Psoas muscle (tissue), 8 donors: Measurements from ENCODE around the gene LACRT. TPM values are rescaled to one million over a fixed set of nuclear protein-coding genes. Genes with fewer than 3 reads are reported as not detected.

Experiments
- ATAC-seq, 4 donors: fragments of 200-7000 bp; cut with Tn5 transposase; one replicate each; pipeline ENCODE4 v1.9.1; 2020; ENCODE audit warnings: moderate library complexity in 3 of 4, mild to moderate bottlenecking in 2 of 4
- DNase-seq, 2 donors: peaks; one replicate each; pipeline ENCODE4 v3.0.0-alpha.2; 2020
- H3K27ac ChIP-seq: fragments of 200-600 bp; one replicate; pipeline ENCODE4 v1.8.0; 2022
- H3K27me3 ChIP-seq, 3 donors: fragments of 200-600 bp in 1 of 3; one replicate each; pipeline versions ENCODE4 v1.6.1 to v1.8.0; 2013 to 2022; ENCODE audit warnings: low read length in 2 of 3, mild to moderate bottlenecking in 2 of 3, moderate library complexity in 1 of 3; ENCODE audit not compliant: insufficient read depth in 3 of 3
- H3K36me3 ChIP-seq, 2 donors: fragments of 200-600 bp in 1 of 2; one replicate each; pipeline versions ENCODE4 v1.6.1 to v1.8.0; 2013 to 2022; ENCODE audit warnings: low read depth in 1 of 2, mild to moderate bottlenecking in 1 of 2, moderate library complexity in 1 of 2; ENCODE audit not compliant: insufficient read depth in 1 of 2
- H3K4me1 ChIP-seq: fragments of 200-600 bp; one replicate; pipeline ENCODE4 v1.8.0; 2022
- H3K4me3 ChIP-seq: fragments of 200-600 bp; one replicate; pipeline ENCODE4 v1.8.0; 2022; ENCODE audit warnings: mild to moderate bottlenecking
- H3K9me3 ChIP-seq: fragments of 200-600 bp; one replicate; pipeline ENCODE4 v1.8.0; 2022
- WGBS, 3 donors: extraction: QIAGEN DNeasy Blood & Tissue Kit; methylation state at CpG; one replicate each; pipeline versions ENCODE4 v1.1.6 to v1.1.7; 2013; 5-methylcytosine and 5-hydroxymethylcytosine counted together
- intact Hi-C, 2 donors: fragments of 100-400 bp; cut with DNase I; formaldehyde crosslinking; loops; one replicate each; pipeline versions ENCODE4 v1.11.0 to v1.14.2; 2022
- polyA plus RNA-seq, 3 donors: library from polyadenylated mRNA; stranded (reverse); fragments of 200-250 nt; gene quantifications; one replicate each; pipeline ENCODE4 v1.2.3, GENCODE V29; 2013
- total RNA-seq, 4 donors: library from RNA; stranded (reverse); fragmentation: NEBNext Ultra II Directional in 2 of 4; extraction: Animal tissue kit (Norgen Biotek cat#: 25700) in 2 of 4; gene quantifications; one replicate each; pipeline versions ENCODE4 v1.2.1 to v1.2.4, GENCODE V29; 2021 to 2023
- TF ChIP-seq, protein P1 (sequence below): fragments of 200-600 bp; IDR thresholded peaks from one replicate; pipeline ENCODE4 v1.8.0; 2022; ENCODE audit warnings: antibody characterized with exemption
- donor health status: healthy with polysubstance abuse.
- donor health status: DM: no; HTN: no; CAD: no; lungs with moderate emphysema.
- donor health status: Bipolar disorder and iron deficiency.
- donor health status: healthy.
- donor health status: DM: yes; HTN: yes; CAD: no.
- donor health status: DM: no; HTN: no; CAD: no.
- donor health status: DM: no; HTN: no; CAD: no.
- donor health status: DM: yes; HTN: yes; CAD: no.

LACRT gene
- total and polyA plus RNA-seq, 7 donors, result not detected

GRCh38 chr12:54588890-54589267, 45.8 kb downstream of the LACRT start:
- TF ChIP-seq, protein P1, sequence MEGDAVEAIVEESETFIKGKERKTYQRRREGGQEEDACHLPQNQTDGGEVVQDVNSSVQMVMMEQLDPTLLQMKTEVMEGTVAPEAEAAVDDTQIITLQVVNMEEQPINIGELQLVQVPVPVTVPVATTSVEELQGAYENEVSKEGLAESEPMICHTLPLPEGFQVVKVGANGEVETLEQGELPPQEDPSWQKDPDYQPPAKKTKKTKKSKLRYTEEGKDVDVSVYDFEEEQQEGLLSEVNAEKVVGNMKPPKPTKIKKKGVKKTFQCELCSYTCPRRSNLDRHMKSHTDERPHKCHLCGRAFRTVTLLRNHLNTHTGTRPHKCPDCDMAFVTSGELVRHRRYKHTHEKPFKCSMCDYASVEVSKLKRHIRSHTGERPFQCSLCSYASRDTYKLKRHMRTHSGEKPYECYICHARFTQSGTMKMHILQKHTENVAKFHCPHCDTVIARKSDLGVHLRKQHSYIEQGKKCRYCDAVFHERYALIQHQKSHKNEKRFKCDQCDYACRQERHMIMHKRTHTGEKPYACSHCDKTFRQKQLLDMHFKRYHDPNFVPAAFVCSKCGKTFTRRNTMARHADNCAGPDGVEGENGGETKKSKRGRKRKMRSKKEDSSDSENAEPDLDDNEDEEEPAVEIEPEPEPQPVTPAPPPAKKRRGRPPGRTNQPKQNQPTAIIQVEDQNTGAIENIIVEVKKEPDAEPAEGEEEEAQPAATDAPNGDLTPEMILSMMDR, result no peak
- peak overlapping the region; percentile 50 for H3K27ac ChIP-seq
- WGBS, 3 donors, result 7 to 17% (median 13%) methylated on average over 13 of the region's 13 CpGs
- H3K36me3 ChIP-seq, result peaks cover 0 to 3% of the 10 kb centered on the region in 2 donors
- intact Hi-C loops, result no loop called here
- peak overlapping the region; percentile 83 for H3K4me3 ChIP-seq
- ATAC-seq (no peak), DNase-seq (no peak)
- peaks cover 18% of the 10 kb centered on the region for H3K4me1 ChIP-seq
- H3K9me3 ChIP-seq, result no peaks in the 10 kb centered on the region
- H3K27me3 ChIP-seq, result no peaks in the 10 kb centered on the region

DNA sequence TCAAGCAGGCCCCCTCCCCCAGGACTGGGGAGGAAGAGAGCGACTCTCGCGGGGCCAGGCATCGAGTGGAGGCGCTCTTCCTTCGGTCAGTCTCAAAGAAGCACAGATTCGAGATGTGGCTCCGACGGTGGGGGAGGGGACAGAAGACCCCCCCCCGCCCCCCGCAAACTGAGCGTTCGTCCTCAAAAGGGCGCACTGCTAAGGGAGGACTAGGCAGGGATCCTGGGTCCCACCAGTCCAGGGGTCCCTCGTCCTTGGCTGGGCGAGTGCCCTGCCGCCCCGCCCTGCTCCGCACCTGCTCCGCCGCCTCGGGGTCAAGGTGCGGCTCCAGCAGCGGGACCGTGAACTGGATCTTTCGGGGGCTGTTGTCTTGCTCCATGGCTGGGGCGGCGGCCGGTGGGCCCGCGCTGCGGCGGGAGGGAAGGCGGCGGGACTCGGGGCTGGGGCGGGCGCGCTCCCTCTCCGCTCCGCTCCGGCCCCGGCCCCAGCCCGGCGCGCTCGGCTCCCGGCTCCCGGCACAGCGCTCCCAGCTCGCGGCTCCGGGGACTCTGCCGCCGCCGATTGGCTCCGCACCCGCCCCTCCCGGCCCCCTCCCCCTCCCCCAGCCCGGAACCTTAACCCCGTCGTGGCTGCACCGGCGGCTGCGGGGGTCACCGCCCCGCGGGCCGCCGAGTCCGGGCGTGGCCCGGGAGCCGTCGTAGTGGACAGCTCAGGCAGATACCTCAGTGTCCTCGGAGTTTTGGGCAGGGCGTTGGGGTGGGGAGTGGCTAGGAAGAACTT, 46.4 kb downstream of the LACRT start, which contains the start of gene PPP1R1A:
Gene PPP1R1A (minus strand): TSS at position 550 of the 780 bp plus-strand sequence. CDS start 171 bp downstream, at position 379.
- Histone ChIP-seq H3K27ac (peak within 1 kb of the TSS; percentile 82), H3K36me3 (peaks cover 0 to 9% of the 10 kb centered on the region in 2 donors), H3K9me3 (no peaks in the 10 kb centered on the region), H3K4me1 (peaks cover 18% of the 10 kb centered on the region), H3K4me3 (peak within 1 kb of the TSS; percentile 83), H3K27me3 (no peaks in the 10 kb centered on the region)
- TF ChIP-seq, protein P1, result no peak
- ATAC-seq (peak; percentile 62 to 70 (median 65)), DNase-seq (peak; percentile 25 to 75)
- intact Hi-C loops, result no loop called here
- 1 to 2% (median 2%) methylated on average over 45 to 77 of the region's 77 CpGs for WGBS, 3 donors

GRCh38 chr12:54587315-54587873, 47.3 kb downstream of the LACRT start:
- Histone ChIP-seq H3K9me3 (no peaks in the 10 kb centered on the region), H3K4me1 (peaks cover 18% of the 10 kb centered on the region), H3K36me3 (peaks cover 0 to 17% of the 10 kb centered on the region in 2 donors), H3K4me3 (peak overlapping the region; percentile 83), H3K27ac (peak overlapping the region; percentile 82), H3K27me3 (no peaks in the 10 kb centered on the region)
- 18 to 27% (median 18%) methylated on average over 5 of the region's 5 CpGs for WGBS, 3 donors
- ATAC-seq (peak; percentile 84 to 92 (median 87)), DNase-seq (peak; percentile 44 to 85)
- intact Hi-C loops, result no loop called here
- TF ChIP-seq, protein P1, result no peak

DNA sequence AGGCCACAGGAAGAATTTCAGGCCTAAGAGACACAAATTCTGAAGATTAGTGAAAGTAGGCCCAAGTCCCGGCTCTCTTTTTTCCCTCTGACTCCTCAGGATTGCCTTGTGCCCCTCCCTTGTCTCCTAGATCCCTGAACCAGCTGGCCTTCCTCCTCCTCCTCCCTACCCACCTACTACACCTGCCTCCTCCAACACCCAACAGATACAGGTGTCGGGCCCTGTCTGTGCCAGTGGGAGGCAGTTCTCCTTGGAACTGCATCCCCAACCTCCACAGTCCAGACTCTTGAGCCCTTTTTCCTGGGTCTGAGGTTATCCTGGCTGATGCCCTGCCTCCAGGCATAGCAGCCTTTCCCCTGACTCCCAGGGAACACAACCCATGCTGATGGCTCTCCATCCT, 48.1 kb downstream of the LACRT start:
- H3K4me1 ChIP-seq, result peaks cover 18% of the 10 kb centered on the region
- TF ChIP-seq, protein P1, result no peak
- H3K9me3 ChIP-seq, result no peaks in the 10 kb centered on the region
- no peak for ATAC-seq
- 54 to 61% (median 57%) methylated on average over 2 of the region's 2 CpGs for WGBS, 3 donors
- peak overlapping the region; percentile 82 for H3K27ac ChIP-seq
- H3K27me3 ChIP-seq, result no peaks in the 10 kb centered on the region
- peak overlapping the region; percentile 83 for H3K4me3 ChIP-seq
- H3K36me3 ChIP-seq, result peaks cover 0 to 24% of the 10 kb centered on the region in 2 donors
- no peak for DNase-seq
- intact Hi-C loops, result no loop called here
